ENCODE results near the gene CDK3. TPM values are rescaled to one million over a fixed set of nuclear protein-coding genes. Genes with fewer than 3 reads are reported as not detected.

The CDK3 gene
- total and polyA plus RNA-seq, 9 of the 15 experiments (the other 6 are each of a cell fraction or from before 2014, with no cell fraction given), result 0.55 to 8.2 (median 4.7) TPM

DNA sequence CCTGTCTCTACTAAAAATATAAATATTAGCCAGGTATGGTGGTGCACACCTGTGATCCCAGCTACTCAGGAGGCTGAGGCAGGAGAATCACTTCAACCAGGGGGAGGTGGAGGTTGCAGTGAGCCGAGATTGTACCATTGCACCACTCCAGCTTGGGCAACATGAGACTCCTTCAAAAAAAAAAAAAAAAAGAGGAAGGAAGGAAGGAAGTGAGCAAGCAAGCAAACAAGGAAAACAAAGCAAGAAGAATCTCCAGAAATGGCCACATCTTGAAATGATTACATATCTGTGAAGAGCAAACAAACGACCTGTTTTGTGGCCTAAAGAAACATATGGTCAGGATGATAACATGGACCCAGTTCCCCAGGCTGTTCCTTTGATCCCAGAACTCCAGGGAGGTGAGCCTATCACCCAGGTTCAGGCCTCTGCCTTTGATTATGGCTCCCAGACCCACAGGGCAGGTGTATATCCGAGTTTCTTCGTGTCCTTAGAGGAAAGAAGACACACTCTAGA is 30.6 kb upstream of the CDK3 start (continued):
- TF ChIP-seq IRF1 (CRISPR knock-in tag; IDR thresholded peaks at IDR 0.05; ENCODE audit: borderline replicate concordance), result no peak
- TF ChIP-seq CBFA2T3 (IDR thresholded peaks at IDR 0.05), result peak; percentile 98
- TF ChIP-seq NFRKB (IDR thresholded peaks at IDR 0.05; ENCODE audit: low read depth), result no peak
- TF ChIP-seq, protein P1, sequence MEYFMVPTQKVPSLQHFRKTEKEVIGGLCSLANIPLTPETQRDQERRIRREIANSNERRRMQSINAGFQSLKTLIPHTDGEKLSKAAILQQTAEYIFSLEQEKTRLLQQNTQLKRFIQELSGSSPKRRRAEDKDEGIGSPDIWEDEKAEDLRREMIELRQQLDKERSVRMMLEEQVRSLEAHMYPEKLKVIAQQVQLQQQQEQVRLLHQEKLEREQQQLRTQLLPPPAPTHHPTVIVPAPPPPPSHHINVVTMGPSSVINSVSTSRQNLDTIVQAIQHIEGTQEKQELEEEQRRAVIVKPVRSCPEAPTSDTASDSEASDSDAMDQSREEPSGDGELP (CRISPR knock-in tag; IDR thresholded peaks at IDR 0.05; ENCODE audit: borderline replicate concordance), result peak; percentile 49
- TF ChIP-seq HDAC3 (IDR thresholded peaks at IDR 0.05; ENCODE audit: borderline replicate concordance, partially characterized antibody), result peak; percentile 83
- TF ChIP-seq NFIC (IDR thresholded peaks at IDR 0.05), result peak; percentile 79
- TF ChIP-seq ZBTB17 (CRISPR knock-in tag; IDR thresholded peaks at IDR 0.05), result 0 out of 2 replicates have a peak, but pooled peaks have one; percentile 26
- peak; percentile 59; the same call in 1 of the 2 replicates for TF ChIP-seq HMG20A (CRISPR knock-in tag; conservative IDR thresholded peaks at IDR 0.05)
- TF ChIP-seq TCF3 (CRISPR knock-in tag; IDR thresholded peaks at IDR 0.05), result peak; percentile 98
- peak; percentile 45; the same call in 1 of the 2 replicates for TF ChIP-seq TRIM28 (IDR thresholded peaks at IDR 0.05)
- TF ChIP-seq PHB (CRISPR knock-in tag; IDR thresholded peaks at IDR 0.05), result no peak
- TF ChIP-seq HDAC1 (IDR thresholded peaks at IDR 0.05), result peak; percentile 13 to 100; a peak in 2 of 4 replicates
- TF ChIP-seq FOXK2 (conservative IDR thresholded peaks at IDR 0.05 in 1 of 2, IDR thresholded peaks at IDR 0.05 in 1 of 2; ENCODE audit: low read depth in 2 of 2), result peak; percentile 92
- peak; percentile 97 for TF ChIP-seq TAL1 (IDR thresholded peaks at IDR 0.05)
- TF ChIP-seq ILK (tag; IDR thresholded peaks at IDR 0.05; ENCODE audit: borderline replicate concordance, low read depth), result no peak

All from K562 (cell line).